Esophagus (tissue), 2 donors: ENCODE data around the gene P4HA2. TPM values are rescaled to one million over a fixed set of nuclear protein-coding genes. Genes with fewer than 3 reads are reported as not detected.

Source experiments
- polyA plus RNA-seq, 2 donors: library from polyadenylated mRNA; stranded (reverse); fragments of 200-250 nt; gene quantifications; one replicate each; pipeline ENCODE4 v1.2.3, GENCODE V29; 2013
- donor health status: healthy with polysubstance abuse.
- donor health status: Bipolar disorder and iron deficiency.

P4HA2 gene
- polyA plus RNA-seq, 2 donors, result 11.5 to 11.9 TPM

Other genes starting within 250 kb of the P4HA2 start
- under 1 TPM; 0.28 to 0.29 TPM for gene ACSL6, start 216.2 kb downstream of the P4HA2 start, polyA plus RNA-seq
- gene IL3, start 167.2 kb downstream of the P4HA2 start, polyA plus RNA-seq, result not detected
- gene CSF2, start 154.1 kb downstream of the P4HA2 start, polyA plus RNA-seq, result under 1 TPM in 1 of 2 donors, not detected in 1; 0.05 TPM
- 10 to 100 TPM; 33.3 to 58.9 TPM for gene PDLIM4, start 29.8 kb upstream of the P4HA2 start, polyA plus RNA-seq
- gene SLC22A4, start 66.5 kb upstream of the P4HA2 start, polyA plus RNA-seq, result under 1 TPM; 0.14 to 0.16 TPM
- 1 to 10 TPM; 3.0 to 4.1 TPM for gene SLC22A5, start 141.9 kb upstream of the P4HA2 start, polyA plus RNA-seq